H1 (cell line): Measurements from ENCODE around the gene SLCO4A1. TPM values are rescaled to one million over a fixed set of nuclear protein-coding genes. Genes with fewer than 3 reads are reported as not detected.
A peak's percentile ranks its signal among the peaks of the same experiment; 100 is the strongest.

Source experiments
- CTCF ChIA-PET: fragments of 300-600 bp; sonication (Branson Sonifier 250); formaldehyde crosslinking; loops from one replicate; lab custom pipeline; 2021; ENCODE audit not compliant: partially characterized antibody; lab: Charles Lee
- POLR2A ChIA-PET: fragments of 300-600 bp; sonication (Branson Sonifier 250); formaldehyde crosslinking; loops from one replicate; lab custom pipeline; 2021; ENCODE audit warnings: inconsistent platforms; ENCODE audit not compliant: partially characterized antibody; lab: Charles Lee
- DNase-seq, 2 experiments: peaks; one replicate each; pipeline versions ENCODE4 v3.0.0 to v3.0.0-alpha.2; 2010 to 2022; ENCODE audit warnings: low spot score in 2 of 2, low read depth in 1 of 2, mixed read lengths in 1 of 2
- FAIRE-seq: peaks from 2 replicates; lab custom pipeline; 2011; peaks lifted over from hg19 to GRCh38; lab: Jason Lieb, UNC
- H2AFZ ChIP-seq: 2 replicates; pipeline ENCODE4 v1.8.1; 2012; ENCODE audit warnings: low read length, inconsistent platforms
- H2AK5ac ChIP-seq: 2 replicates; pipeline ENCODE4 v1.6.1; 2013; ENCODE audit warnings: low read depth, low read length
- H2BK120ac ChIP-seq: replicated peaks from 2 replicates; pipeline ENCODE3; 2013; ENCODE audit warnings: low read depth, low read length, inconsistent platforms
- H2BK12ac ChIP-seq: 2 replicates; pipeline ENCODE4 v1.6.1; 2013; ENCODE audit warnings: low read depth, low read length
- H2BK15ac ChIP-seq: 2 replicates; pipeline ENCODE4 v1.6.1; 2013; ENCODE audit warnings: low read length
- H2BK20ac ChIP-seq: 2 replicates; pipeline ENCODE4 v1.6.1; 2013; ENCODE audit warnings: low read length
- H2BK5ac ChIP-seq: 2 replicates; pipeline ENCODE4 v1.6.1; 2013; ENCODE audit warnings: low read depth, low read length
- H3K14ac ChIP-seq: 2 replicates; pipeline ENCODE4 v1.6.1; 2013; ENCODE audit warnings: inconsistent platforms; ENCODE audit not compliant: insufficient read length
- H3K18ac ChIP-seq: 2 replicates; pipeline ENCODE4 v1.6.1; 2013; ENCODE audit warnings: low read length; ENCODE audit errors: extremely low read depth
- H3K23ac ChIP-seq: 2 replicates; pipeline ENCODE4 v1.6.1; 2013; ENCODE audit warnings: inconsistent platforms; ENCODE audit not compliant: insufficient read length
- H3K23me2 ChIP-seq: 2 replicates; pipeline ENCODE4 v1.6.1; 2013; ENCODE audit warnings: low read depth, low read length
- H3K27ac ChIP-seq: 2 replicates; pipeline ENCODE4 v1.6.1; 2011; ENCODE audit warnings: low read depth, low read length, inconsistent platforms
- H3K27me3 ChIP-seq, 4 experiments: replicated peaks in 1 of 4; 1 replicate in 1 of 4; 2 replicates in 3 of 4; pipeline versions ENCODE4 v1.6.1 to v1.8.1; 2011 to 2013; ENCODE audit warnings: low read length in 3 of 4, mild to moderate bottlenecking in 3 of 4, inconsistent platforms in 2 of 4, mixed read lengths in 2 of 4, moderate library complexity in 1 of 4; ENCODE audit not compliant: control insufficient read depth in 3 of 4, insufficient read depth in 3 of 4; ENCODE audit errors: extremely low read depth in 1 of 4
- H3K36me3 ChIP-seq, 4 experiments: 2 replicates each; pipeline versions ENCODE4 v1.6.1 to v1.8.1; 2011 to 2013; ENCODE audit warnings: mild to moderate bottlenecking in 4 of 4, low read length in 3 of 4, moderate library complexity in 2 of 4, control low read depth in 1 of 4, inconsistent platforms in 1 of 4; ENCODE audit not compliant: insufficient read depth in 4 of 4, control insufficient read depth in 2 of 4
- H3K4ac ChIP-seq: replicated peaks from 2 replicates; pipeline ENCODE3; 2013; ENCODE audit warnings: low read length, low read depth, mixed read lengths, inconsistent platforms; ENCODE audit not compliant: insufficient read length
- H3K4me1 ChIP-seq, 4 experiments: replicated peaks in 1 of 4; 1 replicate in 1 of 4; 2 replicates in 3 of 4; pipeline versions ENCODE4 v1.6.1 to v1.8.1; 2011 to 2013; ENCODE audit warnings: low read length in 3 of 4, inconsistent platforms in 2 of 4, mixed read lengths in 1 of 4; ENCODE audit not compliant: insufficient read depth in 4 of 4, control insufficient read depth in 3 of 4
- H3K4me2 ChIP-seq, 2 experiments: 2 replicates each; pipeline versions ENCODE4 v1.6.1 to v1.8.1; 2011 to 2013; ENCODE audit warnings: low read depth in 2 of 2, low read length in 2 of 2, control low read depth in 1 of 2, inconsistent platforms in 1 of 2, mild to moderate bottlenecking in 1 of 2; ENCODE audit not compliant: insufficient read depth in 1 of 2
- H3K4me3 ChIP-seq, 4 experiments: fragments of 200-600, 300-600 bp in 1 of 4; sonication (generic), shearing (Covaris generic), sonication (Bioruptor Twin) in 1 of 4; 2 replicates each; pipeline versions ENCODE4 v1.5.1 to v1.8.1; 2011 to 2016; ENCODE audit warnings: low read length in 4 of 4, low read depth in 3 of 4, control low read depth in 2 of 4, inconsistent platforms in 2 of 4, mild to moderate bottlenecking in 2 of 4, mixed read lengths in 1 of 4, moderate library complexity in 1 of 4; ENCODE audit not compliant: insufficient read depth in 2 of 4; ENCODE audit errors: extremely low read depth in 1 of 4
- H3K56ac ChIP-seq: replicated peaks from 2 replicates; pipeline ENCODE3; 2013; ENCODE audit warnings: low read depth, mild to moderate bottlenecking, mixed read lengths, low read length, inconsistent platforms; ENCODE audit not compliant: insufficient read length
- H3K79me1 ChIP-seq: 2 replicates; pipeline ENCODE4 v1.6.1; 2013; ENCODE audit warnings: low read depth, low read length, control low read depth
- H3K79me2 ChIP-seq, 2 experiments: 2 replicates each; pipeline versions ENCODE4 v1.6.1 to v1.8.1; 2012 to 2013; ENCODE audit warnings: low read length in 2 of 2, mild to moderate bottlenecking in 2 of 2, inconsistent platforms in 1 of 2; ENCODE audit not compliant: insufficient read depth in 2 of 2, control insufficient read depth in 1 of 2
- H3K9ac ChIP-seq, 4 experiments: replicated peaks in 1 of 4; 1 replicate in 1 of 4; 2 replicates in 3 of 4; pipeline versions ENCODE4 v1.6.1 to v1.8.1; 2011 to 2013; ENCODE audit warnings: low read depth in 3 of 4, low read length in 3 of 4, control low read depth in 2 of 4, mild to moderate bottlenecking in 2 of 4, moderate library complexity in 2 of 4, inconsistent platforms in 1 of 4; ENCODE audit errors: extremely low read depth in 1 of 4
- H3K9me3 ChIP-seq, 2 experiments: 2 replicates each; pipeline versions ENCODE4 v1.6.1 to v1.8.1; 2012 to 2013; ENCODE audit warnings: mild to moderate bottlenecking in 2 of 2, moderate library complexity in 2 of 2, control low read depth in 1 of 2, inconsistent platforms in 1 of 2, low read depth in 1 of 2, low read length in 1 of 2, mixed read lengths in 1 of 2; ENCODE audit not compliant: insufficient read depth in 2 of 2
- H4K20me1 ChIP-seq, 2 experiments: replicated peaks in 1 of 2; 2 replicates each; pipeline versions ENCODE3 to v1.8.1; 2011 to 2013; ENCODE audit warnings: inconsistent platforms in 2 of 2, low read length in 2 of 2, mild to moderate bottlenecking in 1 of 2; ENCODE audit not compliant: insufficient read depth in 2 of 2, control insufficient read depth in 1 of 2
- H4K5ac ChIP-seq: 2 replicates; pipeline ENCODE4 v1.6.1; 2013; ENCODE audit warnings: low read length, low read depth, mixed read lengths, inconsistent platforms; ENCODE audit not compliant: insufficient read length
- H4K8ac ChIP-seq: 2 replicates; pipeline ENCODE4 v1.8.0; 2013; ENCODE audit warnings: mild to moderate bottlenecking, moderate library complexity, low read length, inconsistent platforms; ENCODE audit not compliant: insufficient read depth; ENCODE audit errors: extremely low read depth
- H4K91ac ChIP-seq: replicated peaks from 2 replicates; pipeline ENCODE3; 2013; ENCODE audit warnings: low read length, mixed read lengths, inconsistent platforms; ENCODE audit not compliant: insufficient read length
- BRCA1 ChIP-seq: IDR thresholded peaks from 2 replicates; pipeline ENCODE4 v1.6.1; 2012; ENCODE audit warnings: low read depth, low read length, improper control_type of control experiment
- CEBPB ChIP-seq: IDR thresholded peaks from 2 replicates; pipeline ENCODE4 v1.6.1; 2012; ENCODE audit warnings: low read depth, low read length
- CTBP2 ChIP-seq: IDR thresholded peaks from 2 replicates; pipeline ENCODE4 v1.7.0; 2011; ENCODE audit warnings: borderline replicate concordance, mild to moderate bottlenecking, moderate library complexity, mixed read lengths, low read length; ENCODE audit not compliant: insufficient read depth, insufficient read length
- HDAC6 ChIP-seq: IDR thresholded peaks from one replicate; pipeline ENCODE4 v1.7.1; 2012; ENCODE audit warnings: low read depth, mild to moderate bottlenecking, inconsistent platforms, low read length, moderate library complexity
- JUN ChIP-seq: IDR thresholded peaks from 2 replicates; pipeline ENCODE4 v1.6.1; 2011; ENCODE audit warnings: low read depth, mild to moderate bottlenecking, improper control_type of control experiment, low read length
- JUND ChIP-seq: IDR thresholded peaks from 2 replicates; pipeline ENCODE4 v1.6.1; 2011; ENCODE audit warnings: mild to moderate bottlenecking, improper control_type of control experiment, low read length
- POLR2A ChIP-seq, 2 experiments: IDR thresholded peaks; 1 replicate in 1 of 2; 2 replicates in 1 of 2; pipeline ENCODE4 v1.6.1; 2011; ENCODE audit warnings: low read depth in 2 of 2, low read length in 2 of 2, mild to moderate bottlenecking in 2 of 2; ENCODE audit errors: control extremely low read depth in 1 of 2
- RXRA ChIP-seq: IDR thresholded peaks from 2 replicates; pipeline ENCODE4 v1.6.1; 2011; ENCODE audit warnings: low read depth, mild to moderate bottlenecking, low read length, moderate library complexity; ENCODE audit not compliant: insufficient read depth
- SIRT6 ChIP-seq: IDR thresholded peaks from one replicate; pipeline ENCODE4 v1.7.1; 2012; ENCODE audit warnings: low read length, inconsistent platforms
- SP1 ChIP-seq: IDR thresholded peaks from 2 replicates; pipeline ENCODE4 v1.6.1; 2011; ENCODE audit warnings: low read depth, low read length
- TAF7 ChIP-seq: optimal IDR thresholded peaks from 2 replicates; pipeline ENCODE3; 2011; ENCODE audit warnings: low read depth, mild to moderate bottlenecking, inconsistent platforms, low read length, moderate library complexity, borderline replicate concordance
- YY1 ChIP-seq: IDR thresholded peaks from 2 replicates; pipeline ENCODE4 v1.6.1; 2011; ENCODE audit warnings: low read depth, mild to moderate bottlenecking, low read length
- WGBS, 2 experiments: shearing (Covaris generic) in 1 of 2; methylation state at CpG; one replicate each; pipeline versions ENCODE4 v1.1.6 to v1.1.7; 2013 to 2015; ENCODE audit warnings: low lambda C conversion rate in 2 of 2, mixed read lengths in 2 of 2, inconsistent platforms in 1 of 2, low coverage in 1 of 2, missing lambda C conversion rate in 1 of 2; ENCODE audit not compliant: insufficient replicate concordance in 2 of 2, insufficient coverage in 1 of 2, insufficient read length in 1 of 2; ENCODE audit errors: extremely low coverage in 1 of 2, missing lambda C conversion rate in 1 of 2; 5-methylcytosine and 5-hydroxymethylcytosine counted together
- polyA plus RNA-seq, 7 experiments: library from polyadenylated mRNA; depleted of rRNA in 3 of 7; stranded (reverse) in 5 of 7; unstranded in 2 of 7; fragments of >200 nt in 5 of 7; fragments of 200-250 nt in 2 of 7; gene quantifications; 1 replicate in 5 of 7; 2 replicates in 1 of 7; 4 replicates in 1 of 7; pipeline versions ENCODE4 v1.2.1 to v1.2.3, GENCODE V29; 2011 to 2013; ENCODE audit warnings: missing spikeins in 2 of 7, mixed read lengths in 2 of 7
- total RNA-seq: library from RNA; stranded (reverse); fragmentation: NEBNext Ultra II Directional; extraction: Animal tissue kit (Norgen Biotek cat#: 25700); gene quantifications from 2 replicates; pipeline ENCODE4 v1.2.1, GENCODE V29; 2021
- TF ChIP-seq, protein P1 (sequence below): IDR thresholded peaks from 2 replicates; pipeline ENCODE4 v1.6.1; 2012; ENCODE audit warnings: inconsistent platforms

SLCO4A1 gene
- total and polyA plus RNA-seq, 2 of the 8 experiments (the other 6 are each of a cell fraction or from before 2014, with no cell fraction given): 10.5 to 18.5 TPM

DNA sequence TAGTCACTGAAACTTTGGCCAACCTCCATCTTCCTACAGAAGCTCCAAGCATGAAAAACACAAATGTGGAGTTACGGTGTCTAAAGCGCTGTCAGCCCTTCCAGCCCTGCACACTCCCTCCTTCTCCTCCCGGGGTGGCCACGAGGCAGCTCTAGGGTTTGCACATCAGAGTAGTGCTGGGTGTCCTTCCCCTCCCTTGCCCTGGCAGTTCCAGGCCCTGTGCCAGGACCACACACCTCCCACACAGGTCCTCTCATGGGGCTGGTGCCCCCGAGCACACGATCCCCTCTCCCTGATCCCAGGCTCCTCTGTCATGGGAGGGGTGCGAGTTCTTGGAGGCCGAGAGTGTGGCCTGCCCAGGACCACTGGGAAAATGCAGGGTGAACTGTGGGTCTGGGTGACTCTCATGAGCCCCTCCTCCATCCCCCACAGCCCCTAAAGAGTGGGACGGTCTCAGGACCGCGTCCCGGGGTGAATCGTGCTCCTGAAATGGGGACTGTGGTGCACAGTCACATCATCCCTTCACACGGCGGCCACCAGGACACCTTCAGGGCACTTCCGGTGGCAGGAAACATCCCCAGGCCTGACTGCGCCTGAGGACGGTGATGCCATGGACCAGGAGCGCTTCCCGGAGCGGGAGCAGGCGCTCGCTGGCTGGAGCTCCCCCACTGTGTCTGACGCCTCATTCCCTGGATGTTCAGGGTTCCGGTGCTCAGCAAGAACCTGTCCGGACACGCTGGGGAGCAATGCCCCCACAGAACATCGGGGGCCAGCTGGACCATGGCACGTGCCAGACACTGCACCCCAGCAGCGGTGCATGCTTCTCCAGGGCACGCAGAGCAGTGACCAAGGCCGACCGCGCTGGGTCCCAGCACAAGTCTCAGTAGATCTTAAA is 42.8 kb upstream of the SLCO4A1 start:
- Histone ChIP-seq H3K79me1 (no peaks in the 10 kb centered on the region), H3K4ac (no peak overlapping the region), H3K14ac (no peak overlapping the region), H3K4me1 (peaks cover 0 to 3% (median under 1%) of the 10 kb centered on the region in 4 experiments; a peak in 2 of 7 replicates), H3K9me3 (no peaks in the 10 kb centered on the region), H3K79me2 (no peaks in the 10 kb centered on the region), H3K23me2 (no peaks in the 10 kb centered on the region), H3K23ac (no peak overlapping the region), H4K5ac (no peak overlapping the region), H3K36me3 (no peaks in the 10 kb centered on the region), H3K4me3 (no peak overlapping the region), H2AK5ac (no peak overlapping the region), H2BK5ac (no peak overlapping the region), H3K56ac (no peak overlapping the region), H3K4me2 (no peak overlapping the region), H2BK15ac (0 out of 2 replicates have a peak overlapping the region, but pooled peaks have one; percentile 29), H3K27ac (no peak overlapping the region), H2BK20ac (no peak overlapping the region), H4K20me1 (no peaks in the 10 kb centered on the region), H3K9ac (no peak overlapping the region), H3K27me3 (no peaks in the 10 kb centered on the region; a peak in 1 of 7 replicates), H2AFZ (no peak overlapping the region), H3K18ac (no peak overlapping the region; the same call in 1 of the 2 replicates), H2BK12ac (0 out of 2 replicates have a peak overlapping the region, but pooled peaks have one; percentile 27), H4K91ac (no peak overlapping the region), H2BK120ac (no peak overlapping the region), H4K8ac (peak overlapping the region; percentile 41)
- ChIA-PET POLR2A (no interaction called here), CTCF (interaction anchor here (0.7 to 2.5 kb wide), 4 partner anchors 10 to 41 kb away, joined by 3 to 10 read pairs (median 6); no protein-coding TSS in a partner anchor)
- WGBS, 2 experiments: 97% methylated on average over 31 of the region's 34 CpGs; no CpG with 5 or more reads in 1 of the 2 experiments
- FAIRE-seq (no peak), DNase-seq (no peak)
- no peak for TF ChIP-seq HDAC6
- no peak for TF ChIP-seq SIRT6
- TF ChIP-seq YY1: no peak
- no peak for TF ChIP-seq POLR2A (IDR thresholded peaks at IDR 0.05; ENCODE audit: control extremely low read depth in 1 of 2, low read depth in 2 of 2, low read length in 2 of 2)
- TF ChIP-seq JUN: no peak
- no peak for TF ChIP-seq CTBP2
- TF ChIP-seq, protein P1, sequence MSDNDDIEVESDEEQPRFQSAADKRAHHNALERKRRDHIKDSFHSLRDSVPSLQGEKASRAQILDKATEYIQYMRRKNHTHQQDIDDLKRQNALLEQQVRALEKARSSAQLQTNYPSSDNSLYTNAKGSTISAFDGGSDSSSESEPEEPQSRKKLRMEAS: no peak
- TF ChIP-seq JUND: no peak
- no peak for TF ChIP-seq RXRA
- no peak for TF ChIP-seq SP1
- TF ChIP-seq TAF7: no peak
- no peak for TF ChIP-seq CEBPB
- TF ChIP-seq BRCA1: no peak
